Left colon (tissue), 2 donors: ENCODE measurements around the gene NTF4. TPM values are rescaled to one million over a fixed set of nuclear protein-coding genes. Genes with fewer than 3 reads are reported as not detected.
A peak's percentile ranks its signal among the peaks of the same experiment; 100 is the strongest.
"Not testable (repeated sequence)": the region's sequence is repeated elsewhere in the genome, so short reads cannot be mapped to it uniquely, and the experiment has no call there.

Experiments used
- ATAC-seq: fragments of 200-7000 bp; cut with Tn5 transposase; one replicate; pipeline ENCODE4 v1.9.1; 2020; ENCODE audit warnings: mild to moderate bottlenecking, moderate library complexity
- DNase-seq, 2 donors: peaks; one replicate each; pipeline ENCODE4 v3.0.0-alpha.2; 2020
- intact Hi-C, 2 donors: fragments of 100-400 bp; cut with DNase I in 1 of 2; cut with micrococcal nuclease in 1 of 2; formaldehyde crosslinking; loops; one replicate each; pipeline versions ENCODE4 v1.11.2 to v1.14.0; 2022; cut with DNase I, micrococcal nuclease
- total RNA-seq, 2 donors: library from RNA; stranded (reverse); fragmentation: NEBNext Ultra II Directional; extraction: Animal tissue kit (Norgen Biotek cat#: 25700); gene quantifications; one replicate each; pipeline ENCODE4 v1.2.1, GENCODE V29; 2021
- donor health status: DM: no; HTN: no; CAD: no.
- donor health status: DM: yes; HTN: yes; CAD: no.

NTF4 gene
- total RNA-seq, 2 donors from 2014 or later, result not detected

- ATAC-seq, DNase-seq: not testable (repeated sequence)
Measured at GRCh38 chr19:49031642-49032301, 32.8 kb downstream of the NTF4 start, which contains the start of gene CGB2. CGB2 (plus strand) TSS chr19:49031890; CDS start chr19:49032096, 206 bp downstream.

GRCh38 chr19:49030323-49030722, 34.3 kb downstream of the NTF4 start:
- DNase-seq, ATAC-seq, intact Hi-C loops: not testable (repeated sequence)

More at GRCh38 chr19:49031642-49032301, 32.8 kb downstream of the NTF4 start, which contains the start of gene CGB2:
- intact Hi-C loops, result not testable (repeated sequence)

GRCh38 chr19:49029749-49030148, 34.9 kb downstream of the NTF4 start:
- DNase-seq, ATAC-seq, intact Hi-C loops: not testable (repeated sequence)

GRCh38 chr19:49028686-49029085, 35.9 kb downstream of the NTF4 start:
- ATAC-seq, DNase-seq, intact Hi-C loops: not testable (repeated sequence)

- DNase-seq, ATAC-seq, intact Hi-C loops: not testable (repeated sequence)
Measured at GRCh38 chr19:49025599-49025998, 39.0 kb downstream of the NTF4 start.

- DNase-seq, intact Hi-C loops, ATAC-seq: not testable (repeated sequence)
Measured at GRCh38 chr19:49025088-49025487, 39.5 kb downstream of the NTF4 start.

- intact Hi-C loops, DNase-seq, ATAC-seq: not testable (repeated sequence)
Measured at GRCh38 chr19:49024233-49024632, 40.4 kb downstream of the NTF4 start, which contains the start of gene CGB3. CGB3 (minus strand) TSS chr19:49024333; CDS start chr19:49023971, 362 bp downstream.

- DNase-seq (no peak), ATAC-seq (no peak)
- intact Hi-C loops, result no loop called here
Measured at GRCh38 chr19:49022116-49022515, 42.5 kb downstream of the NTF4 start.

GRCh38 chr19:49020931-49021895, 43.4 kb downstream of the NTF4 start:
- no peak for DNase-seq
- no peak for ATAC-seq
- intact Hi-C loops, result no loop called here

GRCh38 chr19:49020342-49020741, 44.3 kb downstream of the NTF4 start:
- no peak for ATAC-seq
- DNase-seq, result no peak
- intact Hi-C loops, result no loop called here

GRCh38 chr19:49019242-49019932, 45.2 kb downstream of the NTF4 start:
- DNase-seq (peak; percentile 60 to 89), ATAC-seq (peak; percentile 81)
- intact Hi-C loops, result no loop called here

- peak in 1 of 2 donors; percentile 53 for DNase-seq
- ATAC-seq, result peak; percentile 23
- intact Hi-C loops, result not testable (repeated sequence)
Measured at GRCh38 chr19:49018388-49019241, 46.0 kb downstream of the NTF4 start.

GRCh38 chr19:49017666-49018351, 46.8 kb downstream of the NTF4 start:
- intact Hi-C loops, result no loop called here
- ATAC-seq, result peak; percentile 54
- DNase-seq, result peak; percentile 46 to 63

GRCh38 chr19:49017041-49017665, 47.5 kb downstream of the NTF4 start, which contains the start of gene LHB:
LHB (minus strand) TSS chr19:49017091; CDS start chr19:49017081, 10 bp downstream.
- ATAC-seq (no peak), DNase-seq (no peak)
- intact Hi-C loops, result no loop called here

- ATAC-seq (no peak), DNase-seq (no peak)
- intact Hi-C loops, result no loop called here
Measured at GRCh38 chr19:49016067-49016839, 48.4 kb downstream of the NTF4 start.

GRCh38 chr19:49014870-49015255, 49.8 kb downstream of the NTF4 start:
- intact Hi-C loops, result no loop called here
- no peak for DNase-seq
- no peak for ATAC-seq
